Activated T-cell treated with anti-CD3 and anti-CD28 coated beads, Interleukin-2, amount 50 U/mL, for 48 hours (primary cell): Measurements from ENCODE around the gene SLC25A48.

Experiments used
- DNase-seq, 2 experiments: peaks; one replicate each; pipeline ENCODE4 v3.0.0-alpha.2; 2020

The SLC25A48 gene

GRCh38 chr5:135859641-135860040, 25.2 kb downstream of the SLC25A48 start:
- DNase-seq = no peak

DNA sequence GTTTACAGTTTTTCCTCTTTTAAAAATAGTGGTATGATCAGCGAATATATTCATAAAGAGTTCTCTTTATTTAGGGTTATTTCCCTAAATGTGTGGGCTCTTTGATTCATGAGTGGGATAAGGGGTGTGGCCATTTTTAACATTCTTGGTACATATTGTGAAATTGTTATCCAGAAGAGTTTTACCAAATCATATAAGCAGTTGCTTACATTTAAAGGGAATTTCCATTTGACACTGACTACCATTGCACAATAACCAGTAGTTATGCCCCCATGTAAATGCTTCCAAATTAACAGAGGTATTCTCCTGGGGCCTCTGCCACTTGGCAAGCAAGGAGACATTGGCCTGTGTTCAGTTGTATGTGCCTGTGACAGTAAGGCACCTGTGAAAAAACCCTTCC, 27.2 kb downstream of the SLC25A48 start:
- no peak for DNase-seq

DNA sequence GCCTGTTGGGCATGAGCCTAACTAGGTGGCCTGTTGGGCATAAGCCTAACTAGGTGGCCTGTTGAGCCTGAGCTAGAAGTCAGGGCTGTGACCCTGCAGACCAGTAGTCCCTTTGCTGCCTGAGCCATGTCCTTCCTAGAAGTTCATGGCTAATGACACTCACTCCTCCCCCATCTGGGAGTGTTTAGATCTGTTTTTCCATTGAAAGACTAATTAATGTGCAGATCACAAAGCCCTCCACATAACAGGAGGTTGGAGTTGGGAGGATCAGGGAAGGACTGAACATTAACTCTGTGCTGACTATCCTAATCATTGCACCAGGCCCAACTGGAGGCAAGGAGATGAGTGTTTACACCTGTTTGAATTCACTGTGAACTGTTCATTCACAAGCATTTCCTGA, 27.6 kb downstream of the SLC25A48 start:
- no peak for DNase-seq

DNA sequence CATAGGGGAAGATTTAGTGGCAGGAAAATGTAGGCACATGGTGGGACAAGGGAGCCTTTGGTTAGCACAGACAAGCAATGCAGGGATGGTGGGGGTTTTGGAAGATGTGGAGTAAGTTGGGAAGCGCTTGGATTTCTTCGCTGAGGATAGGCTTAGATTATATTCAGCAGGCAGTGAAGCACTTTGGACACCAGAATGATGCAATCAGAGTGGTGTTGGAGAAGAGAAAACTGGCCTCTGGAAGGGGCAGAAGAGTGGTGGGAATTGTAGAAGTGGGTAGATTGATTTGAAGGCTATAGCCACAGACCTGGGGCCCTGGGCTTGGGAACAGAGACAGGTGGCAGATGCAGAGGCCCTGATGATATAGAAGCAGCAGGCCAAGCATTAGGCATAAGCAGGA, 28.3 kb downstream of the SLC25A48 start:
- DNase-seq = no peak

DNA sequence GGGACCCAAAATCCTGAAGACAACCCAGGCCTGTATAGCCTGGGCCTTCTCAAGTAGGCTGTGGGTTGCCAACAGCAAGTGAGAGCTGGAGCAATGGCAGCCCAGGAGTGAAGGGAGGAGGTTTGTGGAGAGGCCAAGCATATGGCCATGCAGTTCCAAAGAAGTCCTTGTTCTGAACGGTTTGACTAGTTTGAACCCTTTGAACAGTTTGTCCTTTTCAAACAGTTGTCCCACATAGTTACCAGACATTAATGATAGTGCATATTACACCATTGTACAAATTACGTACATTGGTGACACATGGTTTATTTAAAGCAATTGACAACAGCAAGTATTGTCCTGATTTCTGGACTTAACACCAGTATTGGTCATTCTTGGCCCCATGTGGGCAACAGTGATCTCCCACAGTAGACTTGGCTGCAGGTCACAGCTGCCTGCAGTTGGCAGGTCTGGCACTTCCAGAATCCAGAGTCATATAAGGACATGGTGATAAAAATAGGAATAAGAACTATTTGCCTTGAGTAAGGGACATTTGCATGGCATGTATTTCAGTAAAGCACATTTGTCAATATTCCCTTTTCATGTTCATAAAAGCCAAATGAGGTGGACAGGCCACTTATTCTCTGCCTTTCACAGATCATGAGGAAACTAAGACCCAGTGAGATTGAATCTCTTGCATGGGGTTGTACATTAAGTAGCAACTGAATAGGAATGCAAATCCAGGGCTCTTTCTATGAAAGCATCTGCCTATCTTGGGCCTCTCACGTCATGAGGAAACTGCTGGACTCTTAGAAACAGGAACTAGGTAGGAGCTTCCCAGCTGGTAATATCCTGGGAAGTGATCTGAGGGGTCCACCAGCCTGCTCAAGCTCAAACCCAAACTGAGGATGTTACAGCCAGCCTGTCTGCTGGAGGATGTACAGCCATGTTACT, 30.3 kb downstream of the SLC25A48 start:
- no peak for DNase-seq

GRCh38 chr5:135866016-135866415, 31.6 kb downstream of the SLC25A48 start:
- DNase-seq = no peak

DNA sequence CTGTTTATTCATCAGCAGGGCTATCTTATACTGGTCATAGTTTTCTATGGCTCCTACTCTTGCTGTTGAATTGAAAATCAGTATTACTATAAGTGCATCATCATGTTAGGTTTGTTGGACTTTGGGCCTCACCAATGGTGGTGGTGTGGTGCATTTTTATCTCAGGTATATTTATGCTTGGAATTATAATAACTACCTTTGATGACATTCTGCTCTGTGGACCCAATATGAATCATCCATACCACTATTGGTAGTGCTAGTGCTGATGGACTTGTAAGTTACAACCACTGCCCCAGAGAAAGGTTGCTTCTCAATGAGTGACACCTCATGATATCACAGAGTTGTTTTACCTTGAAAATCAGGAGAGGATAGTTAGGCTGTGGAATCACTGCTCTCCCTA, 33.1 kb downstream of the SLC25A48 start:
- DNase-seq = no peak

DNA sequence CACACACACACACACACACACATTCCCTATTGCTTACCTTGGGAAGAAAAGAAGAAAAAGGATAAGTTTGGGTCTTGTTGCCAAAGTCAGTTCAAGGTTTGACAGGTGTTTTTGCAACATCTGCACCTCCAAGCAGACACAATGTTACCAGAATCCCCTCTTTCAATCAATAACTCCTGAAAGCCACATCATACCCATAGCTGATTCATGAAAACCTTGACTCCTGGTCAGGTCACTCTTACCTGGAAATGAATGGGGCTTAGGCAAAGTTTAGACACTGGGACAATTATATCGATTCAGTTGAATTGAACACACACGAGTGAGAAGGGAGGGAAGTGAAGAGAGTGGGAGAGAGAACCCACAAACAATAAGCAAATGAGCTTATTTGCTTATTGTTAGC, 34.2 kb downstream of the SLC25A48 start:
- DNase-seq = no peak

DNA sequence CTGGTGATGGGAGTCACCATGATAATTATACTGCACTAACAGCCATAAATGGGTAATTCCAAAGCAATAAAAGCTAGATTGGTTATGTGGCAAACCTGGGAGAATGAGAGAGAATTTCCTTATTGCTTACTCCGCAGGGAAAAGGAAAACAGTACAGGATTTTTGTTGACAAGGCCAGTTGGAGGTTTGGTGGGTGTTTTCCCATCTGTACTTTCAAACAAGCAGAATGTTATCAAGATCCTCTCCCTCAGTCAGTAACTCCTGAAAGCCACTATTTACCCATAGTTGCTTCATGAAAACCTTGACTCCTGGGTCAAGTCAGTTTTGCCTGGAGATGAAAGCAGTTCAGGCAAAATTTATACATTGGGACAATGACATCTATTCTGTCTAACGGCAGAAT, 34.8 kb downstream of the SLC25A48 start:
- DNase-seq = no peak

- DNase-seq = no peak
These were observed 35.5 kb downstream of the SLC25A48 start for GRCh38 chr5:135869935-135870334.

GRCh38 chr5:135871268-135871915, 36.9 kb downstream of the SLC25A48 start:
- DNase-seq = no peak

- no peak for DNase-seq
These were observed 39.4 kb downstream of the SLC25A48 start for GRCh38 chr5:135873831-135874230.

- no peak for DNase-seq
These were observed 40.0 kb downstream of the SLC25A48 start for GRCh38 chr5:135874461-135874860.

DNA sequence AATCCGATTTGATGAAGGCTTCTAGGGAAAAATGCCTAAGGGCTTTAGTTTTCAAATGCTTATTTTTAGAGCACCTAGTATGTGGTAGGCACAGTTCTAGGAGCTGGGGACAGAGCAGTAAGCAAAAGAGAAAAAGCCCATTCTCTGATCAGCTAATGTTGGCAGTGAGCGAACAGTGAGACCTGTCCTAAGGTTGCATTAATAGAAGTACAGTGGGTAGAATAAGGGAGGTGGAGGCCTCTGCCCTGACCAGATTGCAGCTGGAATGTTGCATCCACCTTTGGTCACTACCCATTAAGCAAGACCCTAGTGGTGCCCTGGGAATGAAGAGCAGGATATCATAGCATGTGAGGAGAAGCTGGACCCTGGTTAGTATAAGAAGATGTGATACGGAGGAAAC, 41.1 kb downstream of the SLC25A48 start:
- no peak for DNase-seq

GRCh38 chr5:135876146-135876545, 41.7 kb downstream of the SLC25A48 start:
- DNase-seq = no peak

GRCh38 chr5:135877570-135878155, 43.2 kb downstream of the SLC25A48 start:
- no peak for DNase-seq

GRCh38 chr5:135878156-135878620, 43.7 kb downstream of the SLC25A48 start:
- no peak for DNase-seq

- DNase-seq = no peak
These were observed 45.1 kb downstream of the SLC25A48 start for GRCh38 chr5:135879591-135879990.

DNA sequence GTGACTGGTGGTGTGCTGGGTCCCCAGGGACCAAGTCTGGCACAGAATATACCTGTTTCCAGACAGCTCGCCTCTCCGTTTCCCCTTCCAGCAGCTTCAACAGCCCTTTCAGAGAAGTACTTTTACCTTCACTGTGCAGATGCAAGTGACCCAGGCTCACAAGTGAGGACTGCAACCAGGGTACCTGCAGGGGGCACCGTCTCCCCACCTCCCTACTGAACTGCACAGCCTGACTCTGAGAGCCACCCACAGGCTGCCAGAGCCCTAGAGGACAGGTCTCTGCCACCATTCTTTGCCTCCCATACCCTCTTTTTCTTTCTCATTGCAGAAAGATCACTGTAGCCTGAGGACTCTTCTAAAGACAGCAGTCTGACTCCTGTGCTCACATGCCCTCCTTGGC, 45.8 kb downstream of the SLC25A48 start:
- peak in 1 of 2 experiments; percentile 37 for DNase-seq

- no peak for DNase-seq
These were observed 46.3 kb downstream of the SLC25A48 start for GRCh38 chr5:135880801-135881200.

DNA sequence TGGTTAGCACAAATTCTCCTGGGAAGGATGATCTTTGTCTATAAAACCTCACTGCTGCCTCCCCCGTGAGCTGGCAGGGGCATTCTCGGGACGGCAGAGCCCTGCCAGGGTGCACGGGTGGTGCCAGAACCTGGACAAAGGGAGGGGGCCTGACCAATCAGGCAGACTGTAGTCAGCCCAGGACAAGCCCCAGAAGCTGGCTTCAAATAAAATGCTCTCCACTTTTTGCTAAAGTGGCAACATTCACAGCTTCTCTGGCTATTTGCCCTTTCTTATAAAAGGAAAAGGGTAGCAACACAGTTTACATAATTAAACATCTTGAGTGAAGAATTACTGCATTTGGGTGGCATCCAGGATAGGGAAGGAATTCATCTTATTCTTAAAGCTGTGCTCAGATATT, 46.8 kb downstream of the SLC25A48 start:
- DNase-seq = no peak

GRCh38 chr5:135881819-135882218, 47.4 kb downstream of the SLC25A48 start:
- DNase-seq = no peak

- DNase-seq = no peak
These were observed 48.6 kb downstream of the SLC25A48 start for GRCh38 chr5:135883026-135883425.

DNA sequence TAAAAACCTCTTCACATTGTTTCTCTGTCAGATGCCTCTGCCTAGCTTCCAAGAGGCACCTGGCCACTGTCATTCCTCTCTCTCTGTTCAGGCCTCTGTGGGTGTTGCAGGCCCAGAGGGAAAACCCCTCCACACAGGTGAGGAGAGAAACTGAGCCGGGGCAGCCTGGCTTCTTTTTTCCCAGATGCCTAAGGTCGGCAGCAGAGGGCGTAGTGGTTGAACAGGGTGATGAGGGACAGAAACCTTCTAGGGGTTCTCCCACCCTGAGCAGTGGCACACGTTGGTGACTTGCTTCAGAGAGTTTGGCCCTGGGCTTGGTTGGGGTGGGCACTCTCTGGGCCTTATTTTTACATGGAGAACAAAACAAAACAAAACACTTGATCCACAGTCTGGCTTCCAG, 49.0 kb downstream of the SLC25A48 start:
- DNase-seq = peak in 1 of 2 experiments; percentile 24
